Progenitor cell of endocrine pancreas (in vitro differentiated cells): ENCODE measurements around the gene BAIAP2L1. TPM values are rescaled to one million over a fixed set of nuclear protein-coding genes. Genes with fewer than 3 reads are reported as not detected.

Experiments
- DNase-seq: peaks from one replicate; pipeline ENCODE4 v3.0.0; 2021; ENCODE audit warnings: low spot score; ENCODE audit not compliant: unreplicated experiment
- H3K27ac Mint-ChIP-seq: 2 replicates; pipeline ENCODE4 v1.8.0; 2021; ENCODE audit warnings: mild to moderate bottlenecking, moderate library complexity, mixed read lengths
- H3K27me3 Mint-ChIP-seq: 2 replicates; pipeline ENCODE4 v1.8.0; 2021; ENCODE audit warnings: mixed read lengths
- H3K36me3 Mint-ChIP-seq: 2 replicates; pipeline ENCODE4 v1.8.0; 2022; ENCODE audit warnings: mixed read lengths; ENCODE audit not compliant: insufficient read depth
- H3K4me1 Mint-ChIP-seq: 2 replicates; pipeline ENCODE4 v1.8.0; 2021; ENCODE audit warnings: low read depth, mixed read lengths
- H3K4me3 Mint-ChIP-seq: 2 replicates; pipeline ENCODE4 v1.8.0; 2021; ENCODE audit warnings: low read depth, mild to moderate bottlenecking, moderate library complexity, mixed read lengths
- H3K9me3 Mint-ChIP-seq: 2 replicates; pipeline ENCODE4 v1.8.0; 2021; ENCODE audit warnings: low read depth, mixed read lengths
- total RNA-seq: library from RNA; stranded (reverse); gene quantifications from 2 replicates; pipeline ENCODE4 v1.2.1, GENCODE V29; 2021
- TF ChIP-seq, protein P1 (sequence below): fragments of 200-600 bp; sonication (generic); IDR thresholded peaks from one replicate; pipeline ENCODE4 v1.5.0; 2021; ENCODE audit warnings: antibody characterized with exemption, mild to moderate bottlenecking; ENCODE audit not compliant: unreplicated experiment

Gene BAIAP2L1
- total RNA-seq, 1 donor from 2014 or later = 34.2 TPM

- H3K9me3 Mint-ChIP-seq = no peaks in the 10 kb centered on the region
- TF ChIP-seq, protein P1, sequence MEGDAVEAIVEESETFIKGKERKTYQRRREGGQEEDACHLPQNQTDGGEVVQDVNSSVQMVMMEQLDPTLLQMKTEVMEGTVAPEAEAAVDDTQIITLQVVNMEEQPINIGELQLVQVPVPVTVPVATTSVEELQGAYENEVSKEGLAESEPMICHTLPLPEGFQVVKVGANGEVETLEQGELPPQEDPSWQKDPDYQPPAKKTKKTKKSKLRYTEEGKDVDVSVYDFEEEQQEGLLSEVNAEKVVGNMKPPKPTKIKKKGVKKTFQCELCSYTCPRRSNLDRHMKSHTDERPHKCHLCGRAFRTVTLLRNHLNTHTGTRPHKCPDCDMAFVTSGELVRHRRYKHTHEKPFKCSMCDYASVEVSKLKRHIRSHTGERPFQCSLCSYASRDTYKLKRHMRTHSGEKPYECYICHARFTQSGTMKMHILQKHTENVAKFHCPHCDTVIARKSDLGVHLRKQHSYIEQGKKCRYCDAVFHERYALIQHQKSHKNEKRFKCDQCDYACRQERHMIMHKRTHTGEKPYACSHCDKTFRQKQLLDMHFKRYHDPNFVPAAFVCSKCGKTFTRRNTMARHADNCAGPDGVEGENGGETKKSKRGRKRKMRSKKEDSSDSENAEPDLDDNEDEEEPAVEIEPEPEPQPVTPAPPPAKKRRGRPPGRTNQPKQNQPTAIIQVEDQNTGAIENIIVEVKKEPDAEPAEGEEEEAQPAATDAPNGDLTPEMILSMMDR = no peak
- H3K4me1 Mint-ChIP-seq = peaks cover 28% of the 10 kb centered on the region
- no peak for DNase-seq
- no peak overlapping the region for H3K4me3 Mint-ChIP-seq
- H3K27me3 Mint-ChIP-seq = peaks cover 4% of the 10 kb centered on the region
- peak overlapping the region; percentile 26 for H3K27ac Mint-ChIP-seq
- peaks cover 30% of the 10 kb centered on the region for H3K36me3 Mint-ChIP-seq
Measured at GRCh38 chr7:98300595-98301372, 100.1 kb downstream of the BAIAP2L1 start.

DNA sequence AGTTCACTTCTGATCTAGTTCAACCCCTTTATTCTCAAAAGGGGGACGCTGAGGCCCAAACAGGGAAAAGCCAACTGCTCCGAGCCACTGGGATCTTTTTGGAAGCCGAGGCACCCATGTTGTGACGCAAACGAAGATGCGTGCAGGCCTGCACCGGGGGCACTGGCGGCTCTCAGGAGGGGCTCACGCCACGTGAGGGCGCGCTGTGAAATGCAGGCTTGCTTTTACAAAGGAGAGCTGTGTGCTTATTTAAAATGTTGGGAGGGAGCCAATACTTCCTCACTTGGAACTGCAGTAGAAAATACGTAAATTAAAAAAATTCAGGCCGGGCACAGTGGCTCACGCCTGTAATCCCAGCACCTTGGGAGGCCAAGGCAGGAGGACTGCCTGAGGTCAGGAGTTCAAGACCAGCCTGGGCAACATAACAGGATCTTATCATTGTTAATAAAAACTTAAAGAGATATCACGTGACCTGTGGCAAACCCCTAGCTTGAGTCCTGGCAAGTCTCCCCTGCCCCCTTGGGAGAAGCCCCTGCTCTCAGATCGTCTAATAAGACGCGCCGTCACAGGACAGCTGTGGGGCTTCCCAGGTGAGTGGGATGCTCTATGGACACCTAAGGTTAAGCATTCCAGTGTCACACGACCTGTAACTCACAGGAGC, 103.1 kb downstream of the BAIAP2L1 start:
- no peak overlapping the region for H3K27ac Mint-ChIP-seq
- no peak overlapping the region for H3K4me3 Mint-ChIP-seq
- H3K27me3 Mint-ChIP-seq = no peaks in the 10 kb centered on the region
- H3K9me3 Mint-ChIP-seq = no peaks in the 10 kb centered on the region
- no peak for DNase-seq
- H3K36me3 Mint-ChIP-seq = peaks cover 20% of the 10 kb centered on the region
- TF ChIP-seq, protein P1 = no peak
- peaks cover 13% of the 10 kb centered on the region for H3K4me1 Mint-ChIP-seq

- no peak overlapping the region for H3K4me3 Mint-ChIP-seq
- DNase-seq = no peak
- H3K4me1 Mint-ChIP-seq = peaks cover 9% of the 10 kb centered on the region
- peaks cover 16% of the 10 kb centered on the region for H3K36me3 Mint-ChIP-seq
- TF ChIP-seq, protein P1 = no peak
- H3K27me3 Mint-ChIP-seq = no peaks in the 10 kb centered on the region
- H3K27ac Mint-ChIP-seq = peak overlapping the region; percentile 70
- H3K9me3 Mint-ChIP-seq = no peaks in the 10 kb centered on the region
Measured at GRCh38 chr7:98296833-98297232, 104.1 kb downstream of the BAIAP2L1 start.

DNA sequence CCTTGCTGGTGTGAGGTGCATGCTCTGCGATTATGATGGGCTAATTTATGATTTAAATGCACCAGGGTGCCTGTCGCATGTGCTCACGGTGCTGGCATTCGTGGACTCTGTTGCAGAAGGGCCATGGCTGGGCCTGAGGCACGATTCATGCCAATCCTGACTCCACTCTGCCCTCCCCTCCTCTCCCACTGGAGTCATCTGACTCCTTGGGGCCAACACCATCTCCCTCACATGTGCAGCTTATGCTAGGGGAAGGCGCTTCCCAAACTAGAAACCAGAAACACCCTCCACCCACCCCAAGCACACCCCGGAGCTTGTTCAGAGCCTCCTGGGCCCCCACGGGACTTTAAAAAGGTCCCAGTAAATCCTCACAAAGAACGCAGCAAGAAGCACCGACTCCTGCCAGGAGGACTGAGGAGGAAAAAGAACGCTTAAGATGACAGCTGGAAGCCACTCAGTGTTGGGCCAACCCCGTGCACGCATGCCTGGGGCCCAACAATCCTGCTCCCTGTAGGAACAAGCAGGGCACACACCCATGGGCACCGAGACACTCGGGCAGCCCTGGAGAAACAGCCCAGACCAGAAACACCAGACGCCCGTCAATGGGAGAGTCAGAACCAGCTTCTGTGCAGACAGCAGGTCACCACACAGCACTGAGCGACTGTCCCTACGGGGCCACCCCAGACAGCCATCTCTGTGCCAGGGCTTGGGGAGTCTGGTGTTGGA, 105.3 kb downstream of the BAIAP2L1 start:
- Mint-ChIP-seq H3K4me1 (peaks cover 6% of the 10 kb centered on the region), H3K9me3 (no peaks in the 10 kb centered on the region), H3K4me3 (no peak overlapping the region), H3K36me3 (peaks cover 18% of the 10 kb centered on the region), H3K27me3 (no peaks in the 10 kb centered on the region), H3K27ac (no peak overlapping the region)
- TF ChIP-seq, protein P1 = no peak
- DNase-seq = no peak

- DNase-seq = peak; percentile 60
- TF ChIP-seq, protein P1 = peak; percentile 84
- Mint-ChIP-seq H3K9me3 (no peaks in the 10 kb centered on the region), H3K4me3 (no peak overlapping the region), H3K4me1 (peaks cover 3% of the 10 kb centered on the region), H3K27ac (no peak overlapping the region), H3K27me3 (no peaks in the 10 kb centered on the region), H3K36me3 (peaks cover 13% of the 10 kb centered on the region)
Measured at GRCh38 chr7:98294798-98295382, 106.0 kb downstream of the BAIAP2L1 start.
